SK-N-SH (cell line): ENCODE measurements around the gene IRF5. TPM values are rescaled to one million over a fixed set of nuclear protein-coding genes. Genes with fewer than 3 reads are reported as not detected.

ENCODE experiments used
- CTCF ChIA-PET: fragments of 300-600, 350-600 bp; formaldehyde crosslinking; extraction: SDS; loops from one replicate; lab custom pipeline; 2021; lab: Yijun Ruan, JAX
- POLR2A ChIA-PET: fragments of 350-600 bp; sonication (Branson Sonifier 250); formaldehyde crosslinking; extraction: SDS; loops from one replicate; lab custom pipeline; 2020; ENCODE audit warnings: antibody characterized with exemption, inconsistent platforms; lab: Yijun Ruan, JAX
- DNase-seq: peaks from one replicate; pipeline ENCODE4 v3.0.0; 2012
- H2AFZ ChIP-seq: fragments of 200-600 bp; sonication (generic); 2 replicates; pipeline ENCODE4 v1.8.1; 2016; ENCODE audit warnings: antibody characterized with exemption, mild to moderate bottlenecking, low read depth
- H3F3A ChIP-seq: fragments of 200-600 bp; sonication (generic); replicated peaks from 2 replicates; pipeline ENCODE3; 2016; ENCODE audit warnings: antibody characterized with exemption, mild to moderate bottlenecking; ENCODE audit not compliant: insufficient read depth
- H3K27ac ChIP-seq, 2 experiments: fragments of 200-500 bp in 1 of 2; fragments of 200-600 bp in 1 of 2; sonication (Bioruptor generic) in 1 of 2; sonication (generic), shearing (Covaris generic) in 1 of 2; 2 replicates each; pipeline versions ENCODE4 v1.5.1 to v1.6.1; 2014 to 2016; ENCODE audit warnings: low read depth in 2 of 2, inconsistent platforms in 1 of 2, low read length in 1 of 2, mild to moderate bottlenecking in 1 of 2, mixed read lengths in 1 of 2
- H3K27me3 ChIP-seq: fragments of 200-600 bp; sonication (generic), shearing (Covaris generic); 2 replicates; pipeline ENCODE4 v1.6.1; 2016; ENCODE audit warnings: mixed run types; ENCODE audit not compliant: insufficient read depth
- H3K36me3 ChIP-seq, 2 experiments: fragments of 200-500 bp in 1 of 2; fragments of 200-600 bp in 1 of 2; sonication (Bioruptor generic) in 1 of 2; sonication (generic) in 1 of 2; replicated peaks in 1 of 2; 2 replicates each; pipeline versions ENCODE3 to v1.5.1; 2014 to 2016; ENCODE audit warnings: low read length in 1 of 2, mild to moderate bottlenecking in 1 of 2; ENCODE audit not compliant: insufficient read depth in 2 of 2, control insufficient read depth in 1 of 2
- H3K4me1 ChIP-seq, 2 experiments: fragments of 200-500 bp in 1 of 2; fragments of 200-600 bp in 1 of 2; sonication (Bioruptor generic) in 1 of 2; sonication (generic), shearing (Covaris generic) in 1 of 2; 2 replicates each; pipeline versions ENCODE4 v1.5.1 to v1.6.1; 2014 to 2016; ENCODE audit warnings: low read depth in 1 of 2, low read length in 1 of 2, mixed run types in 1 of 2; ENCODE audit not compliant: insufficient read depth in 2 of 2, control insufficient read depth in 1 of 2
- H3K4me2 ChIP-seq: fragments of 200-600 bp; sonication (generic), shearing (Covaris generic); 2 replicates; pipeline ENCODE4 v1.6.1; 2017; ENCODE audit warnings: mixed run types
- H3K4me3 ChIP-seq, 2 experiments: fragments of 200-500 bp in 1 of 2; fragments of 200-600 bp in 1 of 2; sonication (Bioruptor generic) in 1 of 2; sonication (generic), shearing (Covaris generic) in 1 of 2; 2 replicates each; pipeline versions ENCODE4 v1.5.1 to v1.8.1; 2014 to 2016; ENCODE audit warnings: low read depth in 2 of 2, inconsistent platforms in 1 of 2, low read length in 1 of 2, mild to moderate bottlenecking in 1 of 2, mixed read lengths in 1 of 2, moderate library complexity in 1 of 2
- H3K79me2 ChIP-seq: fragments of 200-600 bp; sonication (generic); 2 replicates; pipeline ENCODE4 v1.8.1; 2017; ENCODE audit warnings: mild to moderate bottlenecking; ENCODE audit not compliant: insufficient read depth
- H3K9ac ChIP-seq: fragments of 200-600 bp; sonication (generic); 2 replicates; pipeline ENCODE4 v1.6.1; 2017; ENCODE audit warnings: mixed run types
- H3K9me2 ChIP-seq: fragments of 200-600 bp; sonication (generic); 2 replicates; pipeline ENCODE4 v1.6.1; 2017; ENCODE audit warnings: mixed run types
- H3K9me3 ChIP-seq: fragments of 200-600 bp; sonication (generic); 2 replicates; pipeline ENCODE4 v1.6.1; 2017; ENCODE audit warnings: mixed run types, mild to moderate bottlenecking, moderate library complexity
- H4K20me1 ChIP-seq: fragments of 200-600 bp; sonication (generic); 2 replicates; pipeline ENCODE4 v1.6.1; 2017; ENCODE audit warnings: mild to moderate bottlenecking, mixed run types; ENCODE audit not compliant: insufficient read depth
- CHD2 ChIP-seq: fragments of 150-350 bp; IDR thresholded peaks from 2 replicates; pipeline ENCODE4 v1.6.1; 2018; ENCODE audit warnings: low read length; ENCODE audit not compliant: partially characterized antibody
- EP300 ChIP-seq, 2 experiments: IDR thresholded peaks; 2 replicates each; pipeline versions ENCODE4 v1.4.0 to v1.6.1; 2012; ENCODE audit warnings: borderline replicate concordance in 1 of 2, low read depth in 1 of 2, low read length in 1 of 2
- FOXJ3 ChIP-seq: sonication (generic); formaldehyde crosslinking; IDR thresholded peaks from 2 replicates; pipeline ENCODE4 v1.5.1; 2020; ENCODE audit warnings: mild to moderate bottlenecking, missing genetic modification reagents
- FOXM1 ChIP-seq: IDR thresholded peaks from 2 replicates; pipeline ENCODE4 v1.4.0; 2012; ENCODE audit warnings: low read depth, mild to moderate bottlenecking
- GABPA ChIP-seq: IDR thresholded peaks from 2 replicates; pipeline ENCODE4 v1.4.0; 2012; ENCODE audit warnings: low read depth, mild to moderate bottlenecking
- NRF1 ChIP-seq: IDR thresholded peaks from 2 replicates; pipeline ENCODE4 v1.6.1; 2012; ENCODE audit warnings: low read depth, mild to moderate bottlenecking, low read length
- RAD21 ChIP-seq: IDR thresholded peaks from 2 replicates; pipeline ENCODE4 v1.6.1; 2012; ENCODE audit warnings: mild to moderate bottlenecking, low read length
- RFX5 ChIP-seq: IDR thresholded peaks from 2 replicates; pipeline ENCODE4 v1.6.1; 2012; ENCODE audit warnings: mild to moderate bottlenecking, improper control_type of control experiment, low read length
- SIN3A ChIP-seq: IDR thresholded peaks from 2 replicates; pipeline ENCODE4 v1.6.1; 2012; ENCODE audit warnings: low read depth, mild to moderate bottlenecking, low read length, moderate library complexity, borderline replicate concordance
- SMC3 ChIP-seq: IDR thresholded peaks from 2 replicates; pipeline ENCODE4 v1.6.1; 2012; ENCODE audit warnings: low read depth, low read length, improper control_type of control experiment
- TAF1 ChIP-seq: IDR thresholded peaks from 2 replicates; pipeline ENCODE4 v1.6.1; 2012; ENCODE audit warnings: low read depth, mild to moderate bottlenecking, low read length, moderate library complexity, borderline replicate concordance
- TCF12 ChIP-seq: IDR thresholded peaks from 2 replicates; pipeline ENCODE4 v1.4.0; 2012
- WGBS: methylation state at CpG from one replicate; pipeline ENCODE4 v1.1.6; 2017; ENCODE audit warnings: low lambda C conversion rate; 5-methylcytosine and 5-hydroxymethylcytosine counted together
- polyA plus RNA-seq, 3 experiments: library from polyadenylated mRNA; depleted of rRNA; stranded (reverse); fragments of >200 nt; gene quantifications; 2 replicates each; pipeline ENCODE4 v1.2.3, GENCODE V29; 2012
- TF ChIP-seq, protein P1 (sequence below): IDR thresholded peaks from 2 replicates; pipeline ENCODE4; 2012
- TF ChIP-seq, protein P2 (sequence below): IDR thresholded peaks from 2 replicates; pipeline ENCODE4 v1.4.0; 2012; ENCODE audit warnings: low read depth, borderline replicate concordance
- TF ChIP-seq, protein P3 (sequence below): IDR thresholded peaks from 2 replicates; pipeline ENCODE4 v1.4.0; 2012; ENCODE audit warnings: low read depth, borderline replicate concordance
- TF ChIP-seq, protein P4 (sequence below): fragments of 150-350 bp; IDR thresholded peaks from 2 replicates; pipeline ENCODE4 v1.6.1; 2016; ENCODE audit warnings: mild to moderate bottlenecking, low read depth, low read length
- TF ChIP-seq, protein P5 (sequence below): fragments of 150-350 bp; IDR thresholded peaks from 2 replicates; pipeline ENCODE4 v1.6.1; 2017; ENCODE audit warnings: antibody characterized with exemption, low read length, low read depth, borderline replicate concordance

IRF5 gene
- polyA plus RNA-seq, 1 of the 3 experiments (the other 2 are of a cell fraction) = 0.62 TPM

DNA sequence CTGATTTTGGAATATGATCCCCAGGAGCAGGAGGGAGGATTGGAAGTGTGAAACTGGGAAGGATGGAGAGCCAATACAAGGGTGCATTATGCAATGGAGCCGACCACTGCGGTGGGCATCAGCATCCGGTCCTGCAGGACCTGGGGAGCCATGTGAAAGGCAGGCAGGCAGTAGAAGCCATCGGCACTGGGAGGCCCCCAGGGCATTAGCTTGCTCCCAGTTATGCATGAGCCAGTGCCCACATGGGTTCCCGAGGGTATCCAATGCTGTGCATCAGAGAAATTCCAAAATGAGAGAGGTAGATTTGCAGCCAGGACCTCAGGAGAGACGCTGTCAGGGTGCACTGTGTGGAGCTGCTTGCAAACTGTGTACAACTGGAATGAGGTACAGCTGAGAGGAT lies 18.5 kb upstream of the IRF5 start:
- no peak overlapping the region for H2AFZ ChIP-seq
- no peak overlapping the region for H3K4me3 ChIP-seq
- POLR2A ChIA-PET = no interaction called here

DNA sequence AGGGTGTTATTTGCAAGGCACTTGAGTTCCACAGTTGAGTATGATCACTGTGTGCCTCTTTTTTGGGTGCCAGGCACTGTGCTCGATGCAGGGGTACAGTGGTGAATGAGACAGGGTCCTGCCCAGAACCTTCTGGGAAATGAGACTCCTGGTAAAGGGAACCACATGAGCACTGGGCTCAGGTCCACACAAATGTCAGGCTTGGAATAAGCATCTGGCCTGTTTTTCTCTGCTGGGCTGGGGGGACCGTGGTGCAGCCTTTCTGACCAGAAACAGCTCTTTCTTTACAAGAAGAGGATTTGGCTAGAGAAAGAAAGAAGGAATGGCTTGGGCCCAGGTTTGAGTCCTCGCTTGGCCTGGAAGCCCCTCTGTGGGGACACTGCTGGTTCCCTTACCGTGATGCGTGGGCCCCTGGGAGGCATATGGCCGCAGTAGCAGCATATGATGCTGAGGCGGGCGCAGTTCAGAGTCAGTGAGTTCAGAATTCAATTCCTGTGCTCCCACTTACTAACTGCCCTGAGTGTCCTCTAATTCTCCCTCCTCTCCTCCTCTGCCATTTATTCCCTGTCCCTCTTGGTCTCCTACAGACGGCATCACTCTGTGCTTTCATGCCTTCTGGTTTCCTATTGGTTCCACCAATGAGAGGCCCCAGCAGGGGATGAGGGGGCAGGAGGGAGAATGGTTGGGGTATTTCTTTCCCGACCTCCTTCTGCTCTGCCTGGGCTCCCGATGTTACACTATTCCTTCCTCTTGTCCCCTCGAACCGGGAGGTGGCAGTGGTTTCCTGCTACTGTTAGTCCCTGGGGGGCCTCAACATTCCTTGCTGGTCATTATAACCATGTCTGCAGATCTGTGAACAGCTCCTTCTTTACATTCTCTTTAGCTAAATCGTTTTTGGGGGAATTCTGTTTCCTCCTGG lies 17.6 kb upstream of the IRF5 start:
- H3F3A ChIP-seq = no peaks in the 10 kb centered on the region
- H3K27me3 ChIP-seq = peaks cover 54% of the 10 kb centered on the region
- H4K20me1 ChIP-seq = no peaks in the 10 kb centered on the region
- no peak overlapping the region for H3K9ac ChIP-seq
- 66% methylated on average over 14 of the region's 14 CpGs for WGBS
- peaks cover 0 to 5% of the 10 kb centered on the region in 2 experiments; a peak in 1 of 4 replicates for H3K4me1 ChIP-seq
- H3K27ac ChIP-seq = no peak overlapping the region
- H3K9me2 ChIP-seq = no peaks in the 10 kb centered on the region
- CTCF ChIA-PET = interaction anchor here (1.0 to 3.7 kb wide), 6 partner anchors 9 to 171 kb away, joined by 3 to 16 read pairs (median 6); no protein-coding TSS in a partner anchor
- no peaks in the 10 kb centered on the region for H3K36me3 ChIP-seq
- TF ChIP-seq SMC3 (no peak), SIN3A (no peak), FOXJ3 (no peak), CHD2 (no peak), NRF1 (no peak), GABPA (no peak), TCF12 (no peak), EP300 (IDR thresholded peaks at IDR 0.05; ENCODE audit: borderline replicate concordance in 1 of 2, low read depth in 1 of 2, low read length in 1 of 2) (no peak)
- TF ChIP-seq, protein P1, sequence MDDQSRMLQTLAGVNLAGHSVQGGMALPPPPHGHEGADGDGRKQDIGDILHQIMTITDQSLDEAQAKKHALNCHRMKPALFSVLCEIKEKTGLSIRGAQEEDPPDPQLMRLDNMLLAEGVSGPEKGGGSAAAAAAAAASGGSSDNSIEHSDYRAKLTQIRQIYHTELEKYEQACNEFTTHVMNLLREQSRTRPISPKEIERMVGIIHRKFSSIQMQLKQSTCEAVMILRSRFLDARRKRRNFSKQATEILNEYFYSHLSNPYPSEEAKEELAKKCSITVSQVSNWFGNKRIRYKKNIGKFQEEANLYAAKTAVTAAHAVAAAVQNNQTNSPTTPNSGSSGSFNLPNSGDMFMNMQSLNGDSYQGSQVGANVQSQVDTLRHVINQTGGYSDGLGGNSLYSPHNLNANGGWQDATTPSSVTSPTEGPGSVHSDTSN = no peak
- TF ChIP-seq, protein P2, sequence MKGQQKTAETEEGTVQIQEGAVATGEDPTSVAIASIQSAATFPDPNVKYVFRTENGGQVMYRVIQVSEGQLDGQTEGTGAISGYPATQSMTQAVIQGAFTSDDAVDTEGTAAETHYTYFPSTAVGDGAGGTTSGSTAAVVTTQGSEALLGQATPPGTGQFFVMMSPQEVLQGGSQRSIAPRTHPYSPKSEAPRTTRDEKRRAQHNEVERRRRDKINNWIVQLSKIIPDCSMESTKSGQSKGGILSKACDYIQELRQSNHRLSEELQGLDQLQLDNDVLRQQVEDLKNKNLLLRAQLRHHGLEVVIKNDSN = no peak
- TF ChIP-seq, protein P3, sequence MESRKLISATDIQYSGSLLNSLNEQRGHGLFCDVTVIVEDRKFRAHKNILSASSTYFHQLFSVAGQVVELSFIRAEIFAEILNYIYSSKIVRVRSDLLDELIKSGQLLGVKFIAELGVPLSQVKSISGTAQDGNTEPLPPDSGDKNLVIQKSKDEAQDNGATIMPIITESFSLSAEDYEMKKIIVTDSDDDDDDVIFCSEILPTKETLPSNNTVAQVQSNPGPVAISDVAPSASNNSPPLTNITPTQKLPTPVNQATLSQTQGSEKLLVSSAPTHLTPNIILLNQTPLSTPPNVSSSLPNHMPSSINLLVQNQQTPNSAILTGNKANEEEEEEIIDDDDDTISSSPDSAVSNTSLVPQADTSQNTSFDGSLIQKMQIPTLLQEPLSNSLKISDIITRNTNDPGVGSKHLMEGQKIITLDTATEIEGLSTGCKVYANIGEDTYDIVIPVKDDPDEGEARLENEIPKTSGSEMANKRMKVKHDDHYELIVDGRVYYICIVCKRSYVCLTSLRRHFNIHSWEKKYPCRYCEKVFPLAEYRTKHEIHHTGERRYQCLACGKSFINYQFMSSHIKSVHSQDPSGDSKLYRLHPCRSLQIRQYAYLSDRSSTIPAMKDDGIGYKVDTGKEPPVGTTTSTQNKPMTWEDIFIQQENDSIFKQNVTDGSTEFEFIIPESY = no peak
- no peaks in the 10 kb centered on the region for H3K79me2 ChIP-seq
- H3K4me3 ChIP-seq = no peak overlapping the region
- no peak overlapping the region for H3K4me2 ChIP-seq
- no peaks in the 10 kb centered on the region for H3K9me3 ChIP-seq
- no peak overlapping the region for H2AFZ ChIP-seq
- DNase-seq = peak; percentile 25
- POLR2A ChIA-PET = no interaction called here

More for the DNA sequence above, 18.5 kb upstream of the IRF5 start:
- no peak overlapping the region for H3K9ac ChIP-seq
- CTCF ChIA-PET = interaction anchor here (1.1 to 3.7 kb wide), 4 partner anchors 9 to 172 kb away, joined by 3 to 16 read pairs (median 6); no protein-coding TSS in a partner anchor
- H3K79me2 ChIP-seq = no peaks in the 10 kb centered on the region
- H3K9me2 ChIP-seq = no peaks in the 10 kb centered on the region
- H4K20me1 ChIP-seq = no peaks in the 10 kb centered on the region
- peak; percentile 23 for DNase-seq
- H3K36me3 ChIP-seq = no peaks in the 10 kb centered on the region
- H3F3A ChIP-seq = no peaks in the 10 kb centered on the region
- peaks cover 0 to 5% of the 10 kb centered on the region in 2 experiments; a peak in 1 of 4 replicates for H3K4me1 ChIP-seq
- H3K27ac ChIP-seq = no peak overlapping the region
- H3K27me3 ChIP-seq = peaks cover 60% of the 10 kb centered on the region
- H3K9me3 ChIP-seq = no peaks in the 10 kb centered on the region
- H3K4me2 ChIP-seq = no peak overlapping the region
- WGBS = 43% methylated on average over 6 of the region's 6 CpGs
- TF ChIP-seq RFX5 (no peak), TAF1 (no peak), FOXM1 (no peak), NRF1 (no peak), RAD21 (no peak)
- TF ChIP-seq, protein P2 = no peak
- TF ChIP-seq, protein P4, sequence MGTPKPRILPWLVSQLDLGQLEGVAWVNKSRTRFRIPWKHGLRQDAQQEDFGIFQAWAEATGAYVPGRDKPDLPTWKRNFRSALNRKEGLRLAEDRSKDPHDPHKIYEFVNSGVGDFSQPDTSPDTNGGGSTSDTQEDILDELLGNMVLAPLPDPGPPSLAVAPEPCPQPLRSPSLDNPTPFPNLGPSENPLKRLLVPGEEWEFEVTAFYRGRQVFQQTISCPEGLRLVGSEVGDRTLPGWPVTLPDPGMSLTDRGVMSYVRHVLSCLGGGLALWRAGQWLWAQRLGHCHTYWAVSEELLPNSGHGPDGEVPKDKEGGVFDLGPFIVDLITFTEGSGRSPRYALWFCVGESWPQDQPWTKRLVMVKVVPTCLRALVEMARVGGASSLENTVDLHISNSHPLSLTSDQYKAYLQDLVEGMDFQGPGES = no peak
- TF ChIP-seq, protein P5, sequence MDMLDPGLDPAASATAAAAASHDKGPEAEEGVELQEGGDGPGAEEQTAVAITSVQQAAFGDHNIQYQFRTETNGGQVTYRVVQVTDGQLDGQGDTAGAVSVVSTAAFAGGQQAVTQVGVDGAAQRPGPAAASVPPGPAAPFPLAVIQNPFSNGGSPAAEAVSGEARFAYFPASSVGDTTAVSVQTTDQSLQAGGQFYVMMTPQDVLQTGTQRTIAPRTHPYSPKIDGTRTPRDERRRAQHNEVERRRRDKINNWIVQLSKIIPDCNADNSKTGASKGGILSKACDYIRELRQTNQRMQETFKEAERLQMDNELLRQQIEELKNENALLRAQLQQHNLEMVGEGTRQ = no peak
- TF ChIP-seq, all 33 proteins: peak for 0
